Ishikawa (cell line): ENCODE data around the gene C19orf33.
A peak's percentile ranks its signal among the peaks of the same experiment; 100 is the strongest.

Experiments used
- CEBPB ChIP-seq: IDR thresholded peaks from 2 replicates; pipeline ENCODE4 v1.6.1; 2012
- CREB1 ChIP-seq: IDR thresholded peaks from 2 replicates; pipeline ENCODE4 v1.6.1; 2012; ENCODE audit warnings: low read depth
- EGR1 ChIP-seq: IDR thresholded peaks from 2 replicates; pipeline ENCODE4 v1.6.1; 2012
- EP300 ChIP-seq: IDR thresholded peaks from 2 replicates; pipeline ENCODE4 v1.6.1; 2012; ENCODE audit warnings: borderline replicate concordance
- FOXM1 ChIP-seq: IDR thresholded peaks from 2 replicates; pipeline ENCODE4 v1.6.1; 2012; ENCODE audit warnings: low read depth, borderline replicate concordance
- MAX ChIP-seq: IDR thresholded peaks from 2 replicates; pipeline ENCODE4 v1.6.1; 2012
- NFIC ChIP-seq: IDR thresholded peaks from 2 replicates; pipeline ENCODE4 v1.6.1; 2012
- RAD21 ChIP-seq: IDR thresholded peaks from 2 replicates; pipeline ENCODE4 v1.6.1; 2012; ENCODE audit warnings: low read depth
- REST ChIP-seq: IDR thresholded peaks from 2 replicates; pipeline ENCODE4 v1.6.1; 2012; ENCODE audit warnings: low read depth, mild to moderate bottlenecking
- TAF1 ChIP-seq: IDR thresholded peaks from 2 replicates; pipeline ENCODE4 v1.6.1; 2012; ENCODE audit warnings: low read depth, mild to moderate bottlenecking
- TCF12 ChIP-seq: IDR thresholded peaks from 2 replicates; pipeline ENCODE4 v1.6.1; 2012; ENCODE audit warnings: low read depth
- TEAD4 ChIP-seq: IDR thresholded peaks from 2 replicates; pipeline ENCODE4 v1.6.1; 2012
- YY1 ChIP-seq: IDR thresholded peaks from 2 replicates; pipeline ENCODE4 v1.6.1; 2012; ENCODE audit warnings: low read depth
- ZBTB7A ChIP-seq: IDR thresholded peaks from 2 replicates; pipeline ENCODE4 v1.6.1; 2012; ENCODE audit warnings: low read depth
- TF ChIP-seq, protein P1 (sequence below): IDR thresholded peaks from 2 replicates; pipeline ENCODE4 v1.6.1; 2012

C19orf33 gene

DNA sequence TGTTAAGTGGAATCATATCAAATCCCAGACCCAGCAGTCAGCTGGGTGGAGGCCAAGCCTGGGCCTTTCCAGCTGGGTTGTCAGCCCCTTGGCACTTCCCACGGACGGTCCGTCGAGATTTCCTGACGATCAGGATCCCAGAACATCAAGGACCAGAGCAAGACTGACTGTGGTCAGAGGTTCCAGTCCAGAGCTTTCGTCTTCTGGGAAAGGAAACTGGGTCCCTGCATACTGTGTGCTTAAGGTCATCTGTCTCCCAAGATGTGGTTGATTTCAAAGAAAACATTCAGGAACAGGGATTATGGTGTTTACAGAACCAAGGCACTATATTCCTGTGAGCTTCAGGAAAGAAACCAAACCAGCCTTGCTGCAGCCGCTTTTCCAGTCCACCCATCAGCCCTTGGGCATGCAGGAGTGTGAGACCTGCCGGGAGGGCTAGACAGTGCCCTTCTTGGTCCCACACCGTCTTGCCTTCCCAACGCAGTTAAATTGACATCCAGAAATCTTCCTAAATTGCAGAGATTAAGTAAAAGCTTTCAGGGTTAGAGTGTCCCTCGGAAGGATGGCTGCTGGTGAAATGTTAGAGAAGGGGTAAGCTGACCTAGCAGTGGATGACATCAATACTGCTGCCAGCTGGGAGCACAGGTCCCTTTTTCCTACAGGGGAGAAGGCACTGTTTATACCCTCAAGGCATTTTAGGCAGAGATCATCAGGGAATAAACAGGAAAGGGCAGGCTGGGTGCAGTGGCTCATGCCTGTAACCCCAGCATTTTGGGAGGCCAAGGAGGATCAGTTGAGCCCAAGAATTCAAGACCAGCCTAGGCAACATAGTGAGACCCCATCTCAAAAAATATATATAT lies 5.0 kb upstream of the C19orf33 start:
- no peak for TF ChIP-seq REST
- TF ChIP-seq YY1, result no peak
- no peak for TF ChIP-seq EP300
- no peak for TF ChIP-seq TEAD4
- TF ChIP-seq NFIC, result no peak
- TF ChIP-seq ZBTB7A, result no peak
- no peak for TF ChIP-seq EGR1
- TF ChIP-seq TAF1, result no peak
- no peak for TF ChIP-seq FOXM1
- no peak for TF ChIP-seq CEBPB
- TF ChIP-seq CREB1, result no peak
- TF ChIP-seq MAX, result no peak
- TF ChIP-seq RAD21, result no peak
- TF ChIP-seq TCF12, result no peak

- TF ChIP-seq TCF12 (peak; percentile 14; the same call in 1 of the 2 replicates), TEAD4 (no peak)
Measured at GRCh38 chr19:38304352-38304865, 358 bp downstream of the C19orf33 start.

DNA sequence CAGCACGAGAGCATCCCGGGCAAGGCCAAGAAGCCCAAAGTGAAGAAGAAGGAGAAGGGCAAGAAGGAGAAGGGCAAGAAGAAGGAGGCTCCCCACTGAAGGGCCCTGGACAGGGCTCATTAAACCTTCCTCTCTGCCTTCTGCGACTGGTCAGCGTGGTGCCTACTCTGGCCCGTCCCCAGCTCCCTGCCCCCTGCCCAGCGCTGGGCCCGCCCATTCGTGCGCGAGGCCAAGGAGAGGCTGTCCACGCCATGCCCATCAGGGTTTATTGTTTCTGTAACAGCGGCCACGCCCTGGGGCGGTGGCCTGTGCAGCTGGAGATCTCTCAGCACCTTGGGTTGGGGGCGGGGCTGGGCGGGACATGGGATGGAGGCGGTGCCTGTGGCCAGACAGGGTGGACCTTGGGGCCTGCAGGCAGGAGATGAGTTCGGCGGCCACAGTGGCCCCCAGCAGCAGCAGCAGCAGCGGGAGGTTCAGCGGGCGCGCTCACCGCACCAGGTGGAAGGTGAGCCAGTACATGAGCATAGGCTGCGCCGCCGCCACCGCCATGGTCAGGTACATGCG lies 897 bp downstream of the C19orf33 start:
- TF ChIP-seq YY1 (0 out of 2 replicates have a peak, but pooled peaks have one; percentile 23), ZBTB7A (0 out of 2 replicates have a peak, but pooled peaks have one; percentile 10), CREB1 (no peak), CEBPB (no peak), TAF1 (no peak; the same call in 1 of the 2 replicates), MAX (peak; percentile 79), FOXM1 (no peak; the same call in 1 of the 2 replicates), TCF12 (peak; percentile 73; the same call in 1 of the 2 replicates), EP300 (peak; percentile 51; the same call in 1 of the 2 replicates), EGR1 (no peak), RAD21 (no peak), TEAD4 (no peak), REST (no peak), NFIC (peak; percentile 77)
- TF ChIP-seq, protein P1, sequence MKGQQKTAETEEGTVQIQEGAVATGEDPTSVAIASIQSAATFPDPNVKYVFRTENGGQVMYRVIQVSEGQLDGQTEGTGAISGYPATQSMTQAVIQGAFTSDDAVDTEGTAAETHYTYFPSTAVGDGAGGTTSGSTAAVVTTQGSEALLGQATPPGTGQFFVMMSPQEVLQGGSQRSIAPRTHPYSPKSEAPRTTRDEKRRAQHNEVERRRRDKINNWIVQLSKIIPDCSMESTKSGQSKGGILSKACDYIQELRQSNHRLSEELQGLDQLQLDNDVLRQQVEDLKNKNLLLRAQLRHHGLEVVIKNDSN, result 0 out of 2 replicates have a peak, but pooled peaks have one; percentile 9

GRCh38 chr19:38306236-38306635 lies 2.2 kb downstream of the C19orf33 start:
- TF ChIP-seq TEAD4, result no peak
- TF ChIP-seq EGR1, result no peak
- no peak for TF ChIP-seq YY1
- TF ChIP-seq REST, result no peak
- no peak for TF ChIP-seq FOXM1
- no peak for TF ChIP-seq CEBPB
- no peak for TF ChIP-seq CREB1
- no peak for TF ChIP-seq NFIC
- no peak for TF ChIP-seq MAX
- no peak for TF ChIP-seq TAF1
- TF ChIP-seq, protein P1, result no peak
- no peak for TF ChIP-seq ZBTB7A
- no peak for TF ChIP-seq TCF12
- no peak for TF ChIP-seq RAD21
- TF ChIP-seq EP300, result no peak
